DOHH2 (cell line): ENCODE measurements around the gene LINGO3.

Experiments
- EZH2phosphoT487 ChIP-seq: fragments of 200-600 bp; sonication (generic); IDR thresholded peaks from 2 replicates; pipeline ENCODE4 v1.6.1; 2017; ENCODE audit warnings: borderline replicate concordance, mild to moderate bottlenecking, antibody characterized with exemption, low read length, moderate library complexity, mixed read lengths
- TF ChIP-seq, protein P1 (sequence below): fragments of 200-600 bp; sonication (generic); IDR thresholded peaks from one replicate; pipeline ENCODE4 v1.5.1; 2014; ENCODE audit warnings: antibody characterized with exemption, mild to moderate bottlenecking, low read depth, low read length; ENCODE audit not compliant: poor library complexity, severe bottlenecking

DNA sequence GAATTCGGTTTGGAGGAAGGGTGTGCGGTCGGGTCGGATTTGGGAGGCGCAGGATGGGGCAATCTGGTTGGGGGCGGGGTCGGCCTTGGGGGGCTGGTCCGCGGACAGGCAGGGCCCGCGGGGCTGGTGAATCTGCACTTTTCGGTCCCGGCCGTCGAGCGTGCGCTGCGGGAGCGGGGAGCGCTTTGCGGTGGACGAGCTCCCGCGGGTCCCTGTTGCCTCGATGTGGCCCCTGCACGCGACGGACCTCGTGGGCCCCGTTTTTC, 37.9 kb downstream of the LINGO3 start:
- TF ChIP-seq, protein P1, sequence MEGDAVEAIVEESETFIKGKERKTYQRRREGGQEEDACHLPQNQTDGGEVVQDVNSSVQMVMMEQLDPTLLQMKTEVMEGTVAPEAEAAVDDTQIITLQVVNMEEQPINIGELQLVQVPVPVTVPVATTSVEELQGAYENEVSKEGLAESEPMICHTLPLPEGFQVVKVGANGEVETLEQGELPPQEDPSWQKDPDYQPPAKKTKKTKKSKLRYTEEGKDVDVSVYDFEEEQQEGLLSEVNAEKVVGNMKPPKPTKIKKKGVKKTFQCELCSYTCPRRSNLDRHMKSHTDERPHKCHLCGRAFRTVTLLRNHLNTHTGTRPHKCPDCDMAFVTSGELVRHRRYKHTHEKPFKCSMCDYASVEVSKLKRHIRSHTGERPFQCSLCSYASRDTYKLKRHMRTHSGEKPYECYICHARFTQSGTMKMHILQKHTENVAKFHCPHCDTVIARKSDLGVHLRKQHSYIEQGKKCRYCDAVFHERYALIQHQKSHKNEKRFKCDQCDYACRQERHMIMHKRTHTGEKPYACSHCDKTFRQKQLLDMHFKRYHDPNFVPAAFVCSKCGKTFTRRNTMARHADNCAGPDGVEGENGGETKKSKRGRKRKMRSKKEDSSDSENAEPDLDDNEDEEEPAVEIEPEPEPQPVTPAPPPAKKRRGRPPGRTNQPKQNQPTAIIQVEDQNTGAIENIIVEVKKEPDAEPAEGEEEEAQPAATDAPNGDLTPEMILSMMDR: no peak
- TF ChIP-seq EZH2phosphoT487: no peak
